Erythroblast (primary cell): ENCODE measurements around the gene CRTC3.

ENCODE experiments used
- GATA1 ChIP-seq: IDR thresholded peaks from 2 replicates; pipeline ENCODE4 v1.6.1; 2011; ENCODE audit warnings: low read depth, mild to moderate bottlenecking, control low read depth, low read length, moderate library complexity
- POLR2A ChIP-seq: IDR thresholded peaks from 2 replicates; pipeline ENCODE4 v1.6.1; 2011; ENCODE audit warnings: mild to moderate bottlenecking, low read length

DNA sequence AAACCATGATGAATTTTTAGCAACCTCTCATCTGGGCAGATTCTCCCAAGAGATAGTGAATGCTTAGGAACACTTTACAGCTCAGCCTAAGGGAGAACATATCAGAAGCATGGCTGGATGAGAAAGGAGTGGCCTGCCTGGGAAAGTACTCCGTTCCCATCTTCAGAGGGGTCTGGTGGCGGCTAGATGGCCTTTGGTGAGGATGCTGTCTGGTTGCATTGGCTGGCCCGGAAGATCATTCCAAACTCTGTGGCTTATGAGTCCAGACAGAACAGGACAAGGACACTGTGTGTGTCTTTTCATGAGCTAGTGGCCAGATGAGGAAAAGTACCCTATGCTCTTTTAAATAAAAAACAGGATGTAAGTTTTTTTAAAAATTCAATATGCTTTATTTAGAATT lies 51.2 kb downstream of the CRTC3 start:
- no peak for TF ChIP-seq POLR2A
- TF ChIP-seq GATA1, result no peak
